Activated B cell treated with CpG ODN at 0.5 μM for 24 hours (primary cell): ENCODE results near the gene KRT33A. TPM values are rescaled to one million over a fixed set of nuclear protein-coding genes. Genes with fewer than 3 reads are reported as not detected.

Source experiments
- ATAC-seq: fragments of 200-7000 bp; cut with Tn5 transposase; one replicate; pipeline ENCODE4 v1.10.0; 2021; ENCODE audit warnings: low read depth, mild to moderate bottlenecking, moderate library complexity
- CTCF ChIA-PET: fragments of 350-600 bp; sonication (Branson Sonifier 250); formaldehyde crosslinking; loops from one replicate; lab custom pipeline; 2021; ENCODE audit warnings: antibody characterized with exemption; lab: Charles Lee
- POLR2A ChIA-PET: fragments of 350-600 bp; sonication (Branson Sonifier 250); formaldehyde crosslinking; loops from one replicate; lab custom pipeline; 2021; ENCODE audit warnings: antibody characterized with exemption; lab: Charles Lee
- DNase-seq: peaks from one replicate; pipeline ENCODE4 v3.0.0; 2022
- H3K27ac Mint-ChIP-seq: one replicate; pipeline ENCODE4 v1.8.0; 2020; ENCODE audit warnings: mixed read lengths
- H3K27me3 Mint-ChIP-seq: one replicate; pipeline ENCODE4 v1.8.0; 2021; ENCODE audit warnings: mixed read lengths
- H3K36me3 Mint-ChIP-seq: one replicate; pipeline ENCODE4 v1.8.0; 2021; ENCODE audit warnings: low read depth, mixed read lengths
- H3K4me1 Mint-ChIP-seq: one replicate; pipeline ENCODE4 v1.8.0; 2021; ENCODE audit warnings: mixed read lengths
- H3K4me3 Mint-ChIP-seq: one replicate; pipeline ENCODE4 v1.8.0; 2020; ENCODE audit warnings: mild to moderate bottlenecking, mixed read lengths
- H3K9me3 Mint-ChIP-seq: one replicate; pipeline ENCODE4 v1.8.0; 2020; ENCODE audit warnings: mixed read lengths
- CTCF ChIP-seq: fragments of 200-600 bp; IDR thresholded peaks from one replicate; pipeline ENCODE4 v1.8.0; 2022; ENCODE audit warnings: antibody characterized with exemption, mild to moderate bottlenecking
- intact Hi-C: fragments of 100-400 bp; cut with micrococcal nuclease; formaldehyde crosslinking; loops from one replicate; pipeline ENCODE4 v1.15.1; 2024
- total RNA-seq: library from RNA; stranded (reverse); gene quantifications from 2 replicates; pipeline ENCODE4 v1.2.3, GENCODE V29; 2022

KRT33A gene
- total RNA-seq, 1 donor from 2014 or later: not detected

DNA sequence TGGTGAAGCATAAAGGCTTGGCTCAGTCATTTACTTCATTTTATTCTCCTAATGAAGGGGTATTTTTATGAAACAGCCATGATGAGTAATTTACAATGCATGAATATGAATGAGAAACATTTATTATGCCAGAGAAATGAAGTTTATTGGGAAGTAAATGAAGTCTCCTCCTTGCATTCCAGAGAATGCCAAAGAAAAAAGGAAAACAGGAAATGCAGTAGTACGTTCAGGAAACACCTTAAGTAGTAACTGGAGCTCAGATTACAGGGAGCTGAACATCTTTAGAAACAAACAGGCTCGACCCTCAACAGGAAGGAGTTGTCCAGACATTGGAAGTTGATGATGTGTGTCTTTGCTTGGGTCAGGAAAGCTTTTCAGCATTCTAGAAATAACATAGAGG is 26.9 kb upstream of the KRT33A start:
- H3K4me3 Mint-ChIP-seq: no peak overlapping the region
- no peaks in the 10 kb centered on the region for H3K36me3 Mint-ChIP-seq
- no peak for TF ChIP-seq CTCF
- DNase-seq: no peak
- no peaks in the 10 kb centered on the region for H3K4me1 Mint-ChIP-seq
- intact Hi-C loops: no loop called here
- H3K27ac Mint-ChIP-seq: no peak overlapping the region
- POLR2A ChIA-PET: no interaction called here
- ATAC-seq: no peak
- H3K9me3 Mint-ChIP-seq: peaks cover 4% of the 10 kb centered on the region
- CTCF ChIA-PET: no interaction called here
- H3K27me3 Mint-ChIP-seq: peaks cover 36% of the 10 kb centered on the region

DNA sequence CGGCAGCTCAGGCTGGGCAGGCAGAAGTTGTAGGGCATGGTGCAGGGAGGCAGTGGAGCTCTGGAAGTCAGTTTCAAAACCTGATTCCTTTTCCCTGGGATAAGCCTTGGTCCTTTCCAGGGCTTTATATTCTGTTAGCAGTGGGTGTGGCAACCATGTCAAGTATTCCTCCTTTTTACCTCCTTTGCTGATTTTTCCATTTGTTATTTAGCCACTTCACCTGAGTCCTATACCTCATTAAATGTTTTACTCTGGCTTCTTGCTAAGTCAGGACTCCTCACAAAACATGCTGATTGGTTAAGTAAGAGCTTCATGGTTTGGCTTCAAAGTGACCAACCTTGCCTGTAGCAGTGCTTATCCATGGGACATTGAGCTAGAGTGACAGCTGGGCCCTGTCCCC is 19.1 kb upstream of the KRT33A start, which contains the start of gene KRT33B:
TSS of gene KRT33B (minus strand) at position 101 of the 400 bp plus-strand sequence. CDS start at position 38, 63 bp downstream.
- H3K9me3 Mint-ChIP-seq: peaks cover 4% of the 10 kb centered on the region
- H3K27ac Mint-ChIP-seq: no peak within 1 kb of the TSS
- POLR2A ChIA-PET: no interaction called here
- ATAC-seq: no peak
- no peaks in the 10 kb centered on the region for H3K4me1 Mint-ChIP-seq
- intact Hi-C loops: no loop called here
- no peak for DNase-seq
- peaks cover 18% of the 10 kb centered on the region for H3K27me3 Mint-ChIP-seq
- no peak for TF ChIP-seq CTCF
- H3K4me3 Mint-ChIP-seq: no peak within 1 kb of the TSS
- H3K36me3 Mint-ChIP-seq: no peaks in the 10 kb centered on the region
- CTCF ChIA-PET: no interaction called here

- DNase-seq (no peak), ATAC-seq (no peak)
- Mint-ChIP-seq H3K4me1 (no peaks in the 10 kb centered on the region), H3K27ac (no peak overlapping the region), H3K36me3 (no peaks in the 10 kb centered on the region), H3K27me3 (peaks cover 13% of the 10 kb centered on the region), H3K4me3 (no peak overlapping the region), H3K9me3 (no peaks in the 10 kb centered on the region)
- CTCF ChIA-PET: no interaction called here
- intact Hi-C loops: no loop called here
- POLR2A ChIA-PET: no interaction called here
- TF ChIP-seq CTCF: no peak
Measured at GRCh38 chr17:41369023-41369422, 18.4 kb upstream of the KRT33A start.

DNA sequence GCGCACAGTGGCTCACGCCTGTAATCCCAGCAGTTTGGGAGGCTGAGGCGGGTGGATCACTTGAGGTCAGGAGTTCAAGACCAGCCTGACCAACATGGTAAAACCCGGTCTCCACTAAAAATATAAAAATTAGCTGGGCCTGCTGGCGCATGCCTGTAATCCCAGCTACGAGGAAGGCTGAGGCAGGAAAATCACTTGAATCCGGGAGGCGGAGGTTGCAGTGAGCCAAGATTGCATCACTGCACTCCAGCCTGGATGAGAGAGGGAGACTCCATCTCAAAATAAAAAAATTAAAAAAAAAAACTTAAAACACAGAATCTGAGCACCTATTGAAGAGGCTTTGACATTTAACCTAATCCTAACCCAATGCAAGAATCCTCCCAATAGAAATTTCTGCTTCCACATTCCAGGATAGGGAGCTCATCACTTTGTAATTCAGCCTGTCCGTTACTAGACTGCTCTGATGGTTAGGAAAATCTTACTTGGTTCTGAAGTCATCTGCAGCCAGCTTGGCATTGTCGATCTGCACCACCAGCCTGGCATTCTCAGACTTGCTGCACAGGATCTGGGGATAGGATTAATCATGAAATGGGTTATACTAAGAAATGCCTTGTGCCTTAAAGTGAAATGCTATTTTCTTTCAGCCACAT is 16.9 kb upstream of the KRT33A start:
- no peaks in the 10 kb centered on the region for H3K9me3 Mint-ChIP-seq
- peaks cover 4% of the 10 kb centered on the region for H3K27me3 Mint-ChIP-seq
- TF ChIP-seq CTCF: no peak
- DNase-seq (no peak), ATAC-seq (no peak)
- no peak overlapping the region for H3K27ac Mint-ChIP-seq
- CTCF ChIA-PET: no interaction called here
- H3K4me1 Mint-ChIP-seq: no peaks in the 10 kb centered on the region
- no peak overlapping the region for H3K4me3 Mint-ChIP-seq
- POLR2A ChIA-PET: no interaction called here
- no peaks in the 10 kb centered on the region for H3K36me3 Mint-ChIP-seq
- intact Hi-C loops: no loop called here

GRCh38 chr17:41366070-41366469 is 15.4 kb upstream of the KRT33A start:
- H3K27me3 Mint-ChIP-seq: peaks cover 8% of the 10 kb centered on the region
- H3K9me3 Mint-ChIP-seq: no peaks in the 10 kb centered on the region
- H3K4me3 Mint-ChIP-seq: no peak overlapping the region
- intact Hi-C loops: no loop called here
- ChIA-PET CTCF (no interaction called here), POLR2A (no interaction called here)
- TF ChIP-seq CTCF: no peak
- H3K36me3 Mint-ChIP-seq: no peaks in the 10 kb centered on the region
- no peaks in the 10 kb centered on the region for H3K4me1 Mint-ChIP-seq
- no peak overlapping the region for H3K27ac Mint-ChIP-seq
- ATAC-seq: no peak
- no peak for DNase-seq
